Neuronal stem cell (in vitro differentiated cells): ENCODE data around the gene ADM. TPM values are rescaled to one million over a fixed set of nuclear protein-coding genes. Genes with fewer than 3 reads are reported as not detected.

Source experiments
- small RNA-seq: library from polyadenylated mRNA; stranded (forward); fragments of <200 nt; extraction: miRNeasy Mini kit (QIAGEN cat#:217004); gene quantifications from one replicate; pipeline ENCODE3, GENCODE V24; 2013; ENCODE audit not compliant: insufficient read depth

ADM gene

Small RNAs within 50 kb of the gene (small RNA-seq; reads per million reads assigned to genes)
- gene AC080023.2: not detected
